H1 (cell line): ENCODE measurements around the gene COIL. TPM values are rescaled to one million over a fixed set of nuclear protein-coding genes. Genes with fewer than 3 reads are reported as not detected.

ENCODE experiments used
- CTCF ChIA-PET: fragments of 300-600 bp; sonication (Branson Sonifier 250); formaldehyde crosslinking; loops from one replicate; lab custom pipeline; 2021; ENCODE audit not compliant: partially characterized antibody; lab: Charles Lee
- POLR2A ChIA-PET: fragments of 300-600 bp; sonication (Branson Sonifier 250); formaldehyde crosslinking; loops from one replicate; lab custom pipeline; 2021; ENCODE audit warnings: inconsistent platforms; ENCODE audit not compliant: partially characterized antibody; lab: Charles Lee
- DNase-seq, 2 experiments: peaks; one replicate each; pipeline versions ENCODE4 v3.0.0 to v3.0.0-alpha.2; 2010 to 2022; ENCODE audit warnings: low spot score in 2 of 2, low read depth in 1 of 2, mixed read lengths in 1 of 2
- FAIRE-seq: peaks from 2 replicates; lab custom pipeline; 2011; peaks lifted over from hg19 to GRCh38; lab: Jason Lieb, UNC
- H2AFZ ChIP-seq: 2 replicates; pipeline ENCODE4 v1.8.1; 2012; ENCODE audit warnings: low read length, inconsistent platforms
- H2AK5ac ChIP-seq: 2 replicates; pipeline ENCODE4 v1.6.1; 2013; ENCODE audit warnings: low read depth, low read length
- H2BK120ac ChIP-seq: replicated peaks from 2 replicates; pipeline ENCODE3; 2013; ENCODE audit warnings: low read depth, low read length, inconsistent platforms
- H2BK12ac ChIP-seq: 2 replicates; pipeline ENCODE4 v1.6.1; 2013; ENCODE audit warnings: low read depth, low read length
- H2BK15ac ChIP-seq: 2 replicates; pipeline ENCODE4 v1.6.1; 2013; ENCODE audit warnings: low read length
- H2BK20ac ChIP-seq: 2 replicates; pipeline ENCODE4 v1.6.1; 2013; ENCODE audit warnings: low read length
- H2BK5ac ChIP-seq: 2 replicates; pipeline ENCODE4 v1.6.1; 2013; ENCODE audit warnings: low read depth, low read length
- H3K14ac ChIP-seq: 2 replicates; pipeline ENCODE4 v1.6.1; 2013; ENCODE audit warnings: inconsistent platforms; ENCODE audit not compliant: insufficient read length
- H3K18ac ChIP-seq: 2 replicates; pipeline ENCODE4 v1.6.1; 2013; ENCODE audit warnings: low read length; ENCODE audit errors: extremely low read depth
- H3K23ac ChIP-seq: 2 replicates; pipeline ENCODE4 v1.6.1; 2013; ENCODE audit warnings: inconsistent platforms; ENCODE audit not compliant: insufficient read length
- H3K23me2 ChIP-seq: 2 replicates; pipeline ENCODE4 v1.6.1; 2013; ENCODE audit warnings: low read depth, low read length
- H3K27ac ChIP-seq: 2 replicates; pipeline ENCODE4 v1.6.1; 2011; ENCODE audit warnings: low read depth, low read length, inconsistent platforms
- H3K27me3 ChIP-seq, 4 experiments: replicated peaks in 1 of 4; 1 replicate in 1 of 4; 2 replicates in 3 of 4; pipeline versions ENCODE4 v1.6.1 to v1.8.1; 2011 to 2013; ENCODE audit warnings: low read length in 3 of 4, mild to moderate bottlenecking in 3 of 4, inconsistent platforms in 2 of 4, mixed read lengths in 2 of 4, moderate library complexity in 1 of 4; ENCODE audit not compliant: control insufficient read depth in 3 of 4, insufficient read depth in 3 of 4; ENCODE audit errors: extremely low read depth in 1 of 4
- H3K36me3 ChIP-seq, 4 experiments: 2 replicates each; pipeline versions ENCODE4 v1.6.1 to v1.8.1; 2011 to 2013; ENCODE audit warnings: mild to moderate bottlenecking in 4 of 4, low read length in 3 of 4, moderate library complexity in 2 of 4, control low read depth in 1 of 4, inconsistent platforms in 1 of 4; ENCODE audit not compliant: insufficient read depth in 4 of 4, control insufficient read depth in 2 of 4
- H3K4ac ChIP-seq: replicated peaks from 2 replicates; pipeline ENCODE3; 2013; ENCODE audit warnings: low read length, low read depth, mixed read lengths, inconsistent platforms; ENCODE audit not compliant: insufficient read length
- H3K4me1 ChIP-seq, 4 experiments: replicated peaks in 1 of 4; 1 replicate in 1 of 4; 2 replicates in 3 of 4; pipeline versions ENCODE4 v1.6.1 to v1.8.1; 2011 to 2013; ENCODE audit warnings: low read length in 3 of 4, inconsistent platforms in 2 of 4, mixed read lengths in 1 of 4; ENCODE audit not compliant: insufficient read depth in 4 of 4, control insufficient read depth in 3 of 4
- H3K4me2 ChIP-seq, 2 experiments: 2 replicates each; pipeline versions ENCODE4 v1.6.1 to v1.8.1; 2011 to 2013; ENCODE audit warnings: low read depth in 2 of 2, low read length in 2 of 2, control low read depth in 1 of 2, inconsistent platforms in 1 of 2, mild to moderate bottlenecking in 1 of 2; ENCODE audit not compliant: insufficient read depth in 1 of 2
- H3K4me3 ChIP-seq, 4 experiments: fragments of 200-600, 300-600 bp in 1 of 4; sonication (generic), shearing (Covaris generic), sonication (Bioruptor Twin) in 1 of 4; 2 replicates each; pipeline versions ENCODE4 v1.5.1 to v1.8.1; 2011 to 2016; ENCODE audit warnings: low read length in 4 of 4, low read depth in 3 of 4, control low read depth in 2 of 4, inconsistent platforms in 2 of 4, mild to moderate bottlenecking in 2 of 4, mixed read lengths in 1 of 4, moderate library complexity in 1 of 4; ENCODE audit not compliant: insufficient read depth in 2 of 4; ENCODE audit errors: extremely low read depth in 1 of 4
- H3K56ac ChIP-seq: replicated peaks from 2 replicates; pipeline ENCODE3; 2013; ENCODE audit warnings: low read depth, mild to moderate bottlenecking, mixed read lengths, low read length, inconsistent platforms; ENCODE audit not compliant: insufficient read length
- H3K79me1 ChIP-seq: 2 replicates; pipeline ENCODE4 v1.6.1; 2013; ENCODE audit warnings: low read depth, low read length, control low read depth
- H3K79me2 ChIP-seq, 2 experiments: 2 replicates each; pipeline versions ENCODE4 v1.6.1 to v1.8.1; 2012 to 2013; ENCODE audit warnings: low read length in 2 of 2, mild to moderate bottlenecking in 2 of 2, inconsistent platforms in 1 of 2; ENCODE audit not compliant: insufficient read depth in 2 of 2, control insufficient read depth in 1 of 2
- H3K9ac ChIP-seq, 4 experiments: replicated peaks in 1 of 4; 1 replicate in 1 of 4; 2 replicates in 3 of 4; pipeline versions ENCODE4 v1.6.1 to v1.8.1; 2011 to 2013; ENCODE audit warnings: low read depth in 3 of 4, low read length in 3 of 4, control low read depth in 2 of 4, mild to moderate bottlenecking in 2 of 4, moderate library complexity in 2 of 4, inconsistent platforms in 1 of 4; ENCODE audit errors: extremely low read depth in 1 of 4
- H3K9me3 ChIP-seq, 2 experiments: 2 replicates each; pipeline versions ENCODE4 v1.6.1 to v1.8.1; 2012 to 2013; ENCODE audit warnings: mild to moderate bottlenecking in 2 of 2, moderate library complexity in 2 of 2, control low read depth in 1 of 2, inconsistent platforms in 1 of 2, low read depth in 1 of 2, low read length in 1 of 2, mixed read lengths in 1 of 2; ENCODE audit not compliant: insufficient read depth in 2 of 2
- H4K20me1 ChIP-seq, 2 experiments: replicated peaks in 1 of 2; 2 replicates each; pipeline versions ENCODE3 to v1.8.1; 2011 to 2013; ENCODE audit warnings: inconsistent platforms in 2 of 2, low read length in 2 of 2, mild to moderate bottlenecking in 1 of 2; ENCODE audit not compliant: insufficient read depth in 2 of 2, control insufficient read depth in 1 of 2
- H4K5ac ChIP-seq: 2 replicates; pipeline ENCODE4 v1.6.1; 2013; ENCODE audit warnings: low read length, low read depth, mixed read lengths, inconsistent platforms; ENCODE audit not compliant: insufficient read length
- H4K8ac ChIP-seq: 2 replicates; pipeline ENCODE4 v1.8.0; 2013; ENCODE audit warnings: mild to moderate bottlenecking, moderate library complexity, low read length, inconsistent platforms; ENCODE audit not compliant: insufficient read depth; ENCODE audit errors: extremely low read depth
- H4K91ac ChIP-seq: replicated peaks from 2 replicates; pipeline ENCODE3; 2013; ENCODE audit warnings: low read length, mixed read lengths, inconsistent platforms; ENCODE audit not compliant: insufficient read length
- EZH2 ChIP-seq: fragments of 200-600 bp; sonication (generic); IDR thresholded peaks from 2 replicates; pipeline ENCODE4 v1.7.1; 2012; ENCODE audit warnings: low read depth, mild to moderate bottlenecking, moderate library complexity, low read length, inconsistent platforms; ENCODE audit not compliant: severe bottlenecking
- JUN ChIP-seq: IDR thresholded peaks from 2 replicates; pipeline ENCODE4 v1.6.1; 2011; ENCODE audit warnings: low read depth, mild to moderate bottlenecking, improper control_type of control experiment, low read length
- WGBS, 2 experiments: shearing (Covaris generic) in 1 of 2; methylation state at CpG; one replicate each; pipeline versions ENCODE4 v1.1.6 to v1.1.7; 2013 to 2015; ENCODE audit warnings: low lambda C conversion rate in 2 of 2, mixed read lengths in 2 of 2, inconsistent platforms in 1 of 2, low coverage in 1 of 2, missing lambda C conversion rate in 1 of 2; ENCODE audit not compliant: insufficient replicate concordance in 2 of 2, insufficient coverage in 1 of 2, insufficient read length in 1 of 2; ENCODE audit errors: extremely low coverage in 1 of 2, missing lambda C conversion rate in 1 of 2; 5-methylcytosine and 5-hydroxymethylcytosine counted together
- polyA plus RNA-seq, 7 experiments: library from polyadenylated mRNA; depleted of rRNA in 3 of 7; stranded (reverse) in 5 of 7; unstranded in 2 of 7; fragments of >200 nt in 5 of 7; fragments of 200-250 nt in 2 of 7; gene quantifications; 1 replicate in 5 of 7; 2 replicates in 1 of 7; 4 replicates in 1 of 7; pipeline versions ENCODE4 v1.2.1 to v1.2.3, GENCODE V29; 2011 to 2013; ENCODE audit warnings: missing spikeins in 2 of 7, mixed read lengths in 2 of 7
- total RNA-seq: library from RNA; stranded (reverse); fragmentation: NEBNext Ultra II Directional; extraction: Animal tissue kit (Norgen Biotek cat#: 25700); gene quantifications from 2 replicates; pipeline ENCODE4 v1.2.1, GENCODE V29; 2021

The COIL gene
- total and polyA plus RNA-seq, 2 of the 8 experiments (the other 6 are each of a cell fraction or from before 2014, with no cell fraction given) = 5.2 to 23.6 TPM

DNA sequence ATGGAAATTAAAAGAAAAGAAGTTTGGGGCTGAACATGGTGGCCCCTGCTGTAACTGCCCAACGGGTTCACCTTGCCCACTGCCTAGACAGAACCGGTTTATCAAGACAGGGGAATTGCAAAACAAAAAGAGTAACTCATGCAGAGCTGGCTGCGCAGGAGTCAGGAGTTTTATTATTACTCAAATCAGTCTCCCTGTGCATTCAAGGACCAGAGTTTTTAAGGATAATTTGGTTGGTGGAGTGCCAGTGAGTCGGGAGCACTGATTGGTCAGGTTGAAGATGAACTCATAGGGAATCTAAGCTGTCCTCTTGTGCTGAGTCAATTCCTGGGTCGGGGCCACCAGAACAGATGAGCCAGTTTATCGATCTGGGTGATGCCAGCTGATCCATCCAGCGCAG, 12.7 kb upstream of the COIL start:
- Histone ChIP-seq H3K9ac (no peak overlapping the region), H2BK5ac (no peak overlapping the region), H3K18ac (no peak overlapping the region), H4K5ac (no peak overlapping the region), H3K56ac (no peak overlapping the region), H2AFZ (no peak overlapping the region), H3K23ac (no peak overlapping the region), H3K27ac (no peak overlapping the region), H2BK15ac (no peak overlapping the region), H3K27me3 (no peaks in the 10 kb centered on the region), H3K79me2 (no peaks in the 10 kb centered on the region), H3K23me2 (peaks cover 2% of the 10 kb centered on the region; the same call in 1 of the 2 replicates), H3K9me3 (peaks cover 4 to 18% of the 10 kb centered on the region in 2 experiments; a peak in 2 of 4 replicates), H2BK120ac (no peak overlapping the region), H2AK5ac (no peak overlapping the region), H2BK20ac (no peak overlapping the region), H3K4me2 (no peak overlapping the region), H4K20me1 (no peaks in the 10 kb centered on the region), H3K14ac (no peak overlapping the region), H3K4me3 (no peak overlapping the region), H3K4ac (no peak overlapping the region), H4K8ac (no peak overlapping the region), H3K79me1 (no peaks in the 10 kb centered on the region), H3K4me1 (peaks cover 0 to 7% (median 0%) of the 10 kb centered on the region in 4 experiments; a peak in 3 of 7 replicates), H3K36me3 (no peaks in the 10 kb centered on the region; a peak in 1 of 8 replicates), H2BK12ac (no peak overlapping the region), H4K91ac (no peak overlapping the region)
- FAIRE-seq (no peak), DNase-seq (no peak)
- WGBS, 2 experiments = 90% methylated on average over 7 of the region's 7 CpGs; no CpG with 5 or more reads in 1 of the 2 experiments
- ChIA-PET POLR2A (no interaction called here), CTCF (no interaction called here)
- no peak for TF ChIP-seq EZH2
- TF ChIP-seq JUN = no peak
